HG03103 (cell line): ENCODE data around the gene ARMC9.
"Not testable (repeated sequence)": the region's sequence is repeated elsewhere in the genome, so short reads cannot be mapped to it uniquely, and the experiment has no call there.

Experiments used
- ATAC-seq: cut with Tn5 transposase; IDR thresholded peaks from one replicate; pipeline ENCODE4 v1.9.1; 2021; ENCODE audit warnings: low read depth; ENCODE audit not compliant: unreplicated experiment

ARMC9 gene

GRCh38 chr2:231408304-231408703 lies 209.9 kb downstream of the ARMC9 start:
- not testable (repeated sequence) for ATAC-seq

DNA sequence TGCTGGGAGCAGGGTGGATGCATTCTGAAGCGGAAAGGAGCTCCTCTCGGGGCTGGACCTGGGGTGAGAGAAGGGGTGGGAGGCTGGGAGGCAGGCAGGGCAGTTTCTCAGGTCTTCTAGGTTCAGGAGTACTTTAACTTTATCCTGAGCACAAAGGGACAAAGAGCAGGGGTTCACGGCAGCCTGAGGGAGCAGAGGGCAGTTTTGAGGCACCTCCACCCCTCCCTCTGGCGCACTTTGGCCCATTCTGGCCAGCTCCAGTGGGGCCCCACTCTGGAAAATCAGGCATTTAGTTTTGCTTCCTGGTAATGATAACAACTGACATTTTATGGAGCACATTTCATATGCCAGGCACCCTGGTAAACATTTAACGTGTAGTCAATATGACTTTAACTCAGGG lies 211.3 kb downstream of the ARMC9 start:
- no peak for ATAC-seq

DNA sequence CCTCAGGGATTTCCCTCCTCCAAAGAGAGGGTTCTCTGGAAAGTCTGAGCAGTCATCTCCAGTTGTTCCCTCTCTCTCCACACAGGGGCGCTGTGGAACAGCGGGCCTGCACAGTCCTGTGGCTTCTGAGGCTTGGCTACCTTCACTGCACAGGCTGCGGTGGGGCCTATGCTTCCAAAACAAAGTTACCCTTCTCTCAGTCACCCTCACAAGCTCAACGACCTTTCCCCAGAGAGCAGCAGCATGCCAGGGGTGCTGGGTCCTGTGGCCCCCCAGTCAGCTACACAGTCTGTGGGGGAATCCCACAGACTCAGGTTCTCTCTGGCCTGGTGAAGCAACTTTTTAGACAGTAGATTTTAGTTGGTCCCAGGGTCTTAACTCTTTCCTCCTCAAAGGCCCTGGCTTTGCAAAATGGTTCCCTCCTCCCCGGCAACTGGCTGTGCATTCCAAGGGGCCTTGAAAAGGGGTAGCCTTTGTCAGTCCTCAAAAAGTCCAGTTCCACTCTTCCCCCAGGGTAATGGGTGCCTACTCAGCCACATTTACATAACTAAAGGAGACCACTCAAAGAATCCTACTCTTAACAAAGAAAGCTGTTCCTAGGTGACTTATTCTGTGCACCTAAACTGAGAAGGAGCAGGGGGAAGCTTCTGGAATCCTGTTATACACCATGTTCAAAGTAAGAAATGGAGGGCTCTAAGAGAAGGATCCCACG lies 212.0 kb downstream of the ARMC9 start:
- ATAC-seq, result no peak

GRCh38 chr2:231411237-231411636 lies 212.8 kb downstream of the ARMC9 start:
- ATAC-seq, result no peak

- peak; percentile 93 for ATAC-seq
Measured at GRCh38 chr2:231411831-231412617, 213.6 kb downstream of the ARMC9 start.

- ATAC-seq, result peak; percentile 4
Measured at GRCh38 chr2:231412618-231412963, 214.2 kb downstream of the ARMC9 start.

- no peak for ATAC-seq
Measured at GRCh38 chr2:231413456-231413855, 215.0 kb downstream of the ARMC9 start.

- ATAC-seq, result no peak
Measured at GRCh38 chr2:231413921-231414476, 215.6 kb downstream of the ARMC9 start.

DNA sequence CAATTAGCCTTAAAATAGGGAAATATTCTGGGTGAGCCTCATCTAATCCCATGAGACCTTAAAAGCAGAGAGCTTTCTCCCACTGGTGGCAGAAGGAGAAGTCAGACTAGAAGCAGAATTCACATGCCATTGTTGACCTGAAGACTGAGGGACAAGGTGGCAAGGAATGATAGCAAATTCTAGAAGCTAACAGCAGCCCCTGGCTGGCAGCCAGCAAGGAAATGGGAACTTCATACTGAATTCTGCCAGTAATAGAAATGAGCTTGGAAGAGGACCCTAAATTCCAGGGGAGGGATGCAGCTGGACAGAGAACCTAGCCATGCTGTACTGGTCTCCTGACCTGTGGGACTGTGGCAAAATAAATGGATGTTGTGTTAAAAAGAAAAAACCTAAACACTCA lies 216.6 kb downstream of the ARMC9 start:
- ATAC-seq, result no peak

- no peak for ATAC-seq
Measured at GRCh38 chr2:231418820-231419640, 220.6 kb downstream of the ARMC9 start.

GRCh38 chr2:231421051-231421580 lies 222.7 kb downstream of the ARMC9 start:
- ATAC-seq, result no peak

DNA sequence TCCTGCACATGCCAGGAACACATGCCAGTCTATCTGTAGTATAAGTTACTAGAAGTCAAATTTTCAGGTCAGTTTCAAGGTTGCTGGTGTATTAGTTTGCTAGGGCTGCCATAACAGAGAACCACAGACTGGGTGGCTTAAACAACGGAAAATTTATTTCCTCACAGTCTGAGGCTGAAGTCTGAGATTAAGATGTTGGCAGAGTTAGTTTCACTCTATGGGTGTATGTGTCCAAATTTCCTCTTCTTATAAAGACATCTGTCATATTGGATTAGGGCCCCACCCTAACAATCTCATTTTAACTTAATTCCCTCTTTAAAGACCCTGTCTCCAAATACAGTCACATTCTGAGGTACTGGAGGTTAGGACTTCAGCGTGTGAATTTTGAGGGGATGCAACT lies 223.6 kb downstream of the ARMC9 start:
- no peak for ATAC-seq

GRCh38 chr2:231423176-231423575 lies 224.7 kb downstream of the ARMC9 start:
- no peak for ATAC-seq
